Ascending aorta (tissue), 2 donors: Measurements from ENCODE around the gene ADK. TPM values are rescaled to one million over a fixed set of nuclear protein-coding genes. Genes with fewer than 3 reads are reported as not detected.

ENCODE experiments used
- DNase-seq, 2 donors: peaks; one replicate each; pipeline ENCODE4 v3.0.0-alpha.2; 2019; ENCODE audit warnings: low spot score in 2 of 2
- H3K27ac ChIP-seq, 2 donors: fragments of 200-600 bp; sonication (generic); one replicate each; pipeline ENCODE4 v1.5.1; 2016 to 2017; ENCODE audit warnings: mild to moderate bottlenecking in 1 of 2
- H3K27me3 ChIP-seq: fragments of 200-600 bp; sonication (generic); one replicate; pipeline ENCODE4 v1.5.1; 2017
- H3K36me3 ChIP-seq, 2 donors: fragments of 200-600 bp; sonication (generic); one replicate each; pipeline ENCODE4 v1.5.1; 2016
- H3K4me1 ChIP-seq, 2 donors: fragments of 200-600 bp; sonication (generic); one replicate each; pipeline ENCODE4 v1.5.1; 2016 to 2017; ENCODE audit warnings: mild to moderate bottlenecking in 1 of 2
- H3K4me3 ChIP-seq, 2 donors: fragments of 200-600 bp; sonication (generic); one replicate each; pipeline ENCODE4 v1.5.1; 2016 to 2017; ENCODE audit warnings: mild to moderate bottlenecking in 1 of 2
- H3K9me3 ChIP-seq, 2 donors: fragments of 200-600 bp; sonication (generic); one replicate each; pipeline ENCODE4 v1.5.1; 2016
- intact Hi-C: fragments of 100-400 bp; cut with DNase I; formaldehyde crosslinking; loops from one replicate; pipeline ENCODE4 v1.15.1; 2023
- total RNA-seq: library from RNA; depleted of rRNA; stranded (reverse); fragments of >200 nt; gene quantifications from one replicate; pipeline ENCODE4 v1.1.0, GENCODE V29; 2016
- TF ChIP-seq, protein P1 (sequence below), 3 experiments: fragments of 200-600 bp in 2 of 3; fragments of 450-650 bp in 1 of 3; sonication (generic) in 2 of 3; IDR thresholded peaks; one replicate each; pipeline ENCODE4 v1.5.1; 2016 to 2019; ENCODE audit warnings: antibody characterized with exemption in 3 of 3, mild to moderate bottlenecking in 1 of 3, moderate library complexity in 1 of 3

ADK gene
- total RNA-seq, 1 donor from 2014 or later, result 2.4 TPM

- TF ChIP-seq, protein P1, sequence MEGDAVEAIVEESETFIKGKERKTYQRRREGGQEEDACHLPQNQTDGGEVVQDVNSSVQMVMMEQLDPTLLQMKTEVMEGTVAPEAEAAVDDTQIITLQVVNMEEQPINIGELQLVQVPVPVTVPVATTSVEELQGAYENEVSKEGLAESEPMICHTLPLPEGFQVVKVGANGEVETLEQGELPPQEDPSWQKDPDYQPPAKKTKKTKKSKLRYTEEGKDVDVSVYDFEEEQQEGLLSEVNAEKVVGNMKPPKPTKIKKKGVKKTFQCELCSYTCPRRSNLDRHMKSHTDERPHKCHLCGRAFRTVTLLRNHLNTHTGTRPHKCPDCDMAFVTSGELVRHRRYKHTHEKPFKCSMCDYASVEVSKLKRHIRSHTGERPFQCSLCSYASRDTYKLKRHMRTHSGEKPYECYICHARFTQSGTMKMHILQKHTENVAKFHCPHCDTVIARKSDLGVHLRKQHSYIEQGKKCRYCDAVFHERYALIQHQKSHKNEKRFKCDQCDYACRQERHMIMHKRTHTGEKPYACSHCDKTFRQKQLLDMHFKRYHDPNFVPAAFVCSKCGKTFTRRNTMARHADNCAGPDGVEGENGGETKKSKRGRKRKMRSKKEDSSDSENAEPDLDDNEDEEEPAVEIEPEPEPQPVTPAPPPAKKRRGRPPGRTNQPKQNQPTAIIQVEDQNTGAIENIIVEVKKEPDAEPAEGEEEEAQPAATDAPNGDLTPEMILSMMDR (IDR thresholded peaks at IDR 0.05), result no peak
- DNase-seq, result no peak
- H3K36me3 ChIP-seq, result no peaks in the 10 kb centered on the region
- intact Hi-C loops, result no loop called here
- H3K4me1 ChIP-seq, result no peaks in the 10 kb centered on the region
- H3K27ac ChIP-seq, result no peak overlapping the region
- peaks cover 16 to 42% of the 10 kb centered on the region in 2 donors for H3K9me3 ChIP-seq
- H3K4me3 ChIP-seq, result no peak overlapping the region
- no peaks in the 10 kb centered on the region for H3K27me3 ChIP-seq
These were observed 210.7 kb downstream of the ADK start for GRCh38 chr10:74361678-74362077.

GRCh38 chr10:74363727-74364126 lies 212.7 kb downstream of the ADK start:
- H3K27me3 ChIP-seq, result no peaks in the 10 kb centered on the region
- no peaks in the 10 kb centered on the region for H3K36me3 ChIP-seq
- no peak overlapping the region for H3K27ac ChIP-seq
- H3K4me1 ChIP-seq, result no peaks in the 10 kb centered on the region
- H3K4me3 ChIP-seq, result no peak overlapping the region
- intact Hi-C loops, result no loop called here
- TF ChIP-seq, protein P1 (IDR thresholded peaks at IDR 0.05), result no peak
- peaks cover 16 to 38% of the 10 kb centered on the region in 2 donors for H3K9me3 ChIP-seq
- DNase-seq, result no peak

- no peak for DNase-seq
- intact Hi-C loops, result no loop called here
- H3K4me1 ChIP-seq, result no peaks in the 10 kb centered on the region
- no peak overlapping the region for H3K4me3 ChIP-seq
- H3K27me3 ChIP-seq, result no peaks in the 10 kb centered on the region
- H3K27ac ChIP-seq, result no peak overlapping the region
- peaks cover 16 to 24% of the 10 kb centered on the region in 2 donors for H3K9me3 ChIP-seq
- no peaks in the 10 kb centered on the region for H3K36me3 ChIP-seq
- TF ChIP-seq, protein P1 (IDR thresholded peaks at IDR 0.05), result no peak
These were observed 214.1 kb downstream of the ADK start for GRCh38 chr10:74365109-74365508.

DNA sequence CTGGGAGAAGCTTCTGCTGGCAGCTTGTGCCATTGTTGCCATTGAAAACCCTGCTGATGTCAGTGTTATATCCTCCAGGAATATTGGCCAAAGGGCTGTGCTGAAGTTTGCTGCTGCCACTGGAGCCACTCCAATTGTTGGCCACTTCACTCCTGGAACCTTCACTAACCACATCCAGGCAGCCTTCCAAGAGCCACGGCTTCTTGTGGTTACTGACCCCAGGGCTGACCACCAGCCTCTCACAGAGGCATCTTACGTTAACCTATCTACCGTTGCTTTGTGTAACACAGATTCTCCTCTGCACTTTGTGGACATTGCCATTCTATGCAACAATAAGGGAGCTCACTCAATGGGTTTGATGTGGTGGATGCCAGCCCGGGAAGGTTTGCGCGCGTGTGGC lies 220.7 kb downstream of the ADK start:
- Histone ChIP-seq H3K4me1 (no peaks in the 10 kb centered on the region), H3K36me3 (no peaks in the 10 kb centered on the region), H3K4me3 (no peak overlapping the region), H3K9me3 (no peaks in the 10 kb centered on the region), H3K27me3 (no peaks in the 10 kb centered on the region), H3K27ac (no peak overlapping the region)
- DNase-seq, result no peak
- intact Hi-C loops, result no loop called here
- TF ChIP-seq, protein P1 (IDR thresholded peaks at IDR 0.05), result no peak

DNA sequence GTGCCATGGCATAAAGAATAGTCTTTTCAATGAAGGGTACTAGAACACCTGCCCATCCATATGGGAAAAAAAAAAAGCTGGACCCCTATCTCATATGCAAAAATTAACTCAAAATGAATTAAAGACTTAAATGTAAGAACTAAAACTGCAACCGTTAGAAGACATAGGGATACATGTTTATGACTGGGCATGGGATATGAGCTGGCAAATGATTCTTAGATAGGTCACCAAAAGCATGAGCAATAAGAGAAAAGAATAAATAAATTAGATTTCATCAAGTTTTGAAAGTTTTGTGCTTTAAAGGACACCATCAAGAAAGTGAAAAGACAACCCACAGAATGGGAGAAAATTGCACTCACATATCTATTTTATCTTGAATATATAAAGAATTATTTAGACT lies 222.0 kb downstream of the ADK start:
- Histone ChIP-seq H3K36me3 (no peaks in the 10 kb centered on the region), H3K4me3 (no peak overlapping the region), H3K27me3 (no peaks in the 10 kb centered on the region), H3K9me3 (no peaks in the 10 kb centered on the region), H3K27ac (no peak overlapping the region), H3K4me1 (no peaks in the 10 kb centered on the region)
- intact Hi-C loops, result no loop called here
- TF ChIP-seq, protein P1 (IDR thresholded peaks at IDR 0.05), result no peak
- no peak for DNase-seq

- H3K27ac ChIP-seq, result no peak overlapping the region
- TF ChIP-seq, protein P1 (IDR thresholded peaks at IDR 0.05), result no peak
- no peak for DNase-seq
- H3K27me3 ChIP-seq, result no peaks in the 10 kb centered on the region
- no peaks in the 10 kb centered on the region for H3K36me3 ChIP-seq
- H3K4me1 ChIP-seq, result no peaks in the 10 kb centered on the region
- intact Hi-C loops, result no loop called here
- no peak overlapping the region for H3K4me3 ChIP-seq
- H3K9me3 ChIP-seq, result no peaks in the 10 kb centered on the region
These were observed 226.5 kb downstream of the ADK start for GRCh38 chr10:74377476-74377875.
